Measurements from ENCODE around the gene TCF7L1.

TCF7L1 gene

GRCh38 chr2:85164145-85164569 lies 31.0 kb downstream of the TCF7L1 start:
- DNase-seq (ENCODE audit: low read depth in 2 of 2) = no peak

- DNase-seq (ENCODE audit: low read depth in 2 of 2) = no peak
Measured at GRCh38 chr2:85165088-85165690, 32.0 kb downstream of the TCF7L1 start.

- no peak for DNase-seq (ENCODE audit: low read depth in 2 of 2)
Measured at GRCh38 chr2:85166021-85166420, 32.8 kb downstream of the TCF7L1 start.

GRCh38 chr2:85167479-85167878 lies 34.3 kb downstream of the TCF7L1 start:
- no peak for DNase-seq (ENCODE audit: low read depth in 2 of 2)

GRCh38 chr2:85168942-85169341 lies 35.8 kb downstream of the TCF7L1 start:
- DNase-seq (ENCODE audit: low read depth in 2 of 2) = no peak

GRCh38 chr2:85169581-85169980 lies 36.4 kb downstream of the TCF7L1 start:
- DNase-seq (ENCODE audit: low read depth in 2 of 2) = no peak

GRCh38 chr2:85170938-85171475 lies 37.8 kb downstream of the TCF7L1 start:
- DNase-seq (ENCODE audit: low read depth in 2 of 2) = no peak

GRCh38 chr2:85171916-85172315 lies 38.7 kb downstream of the TCF7L1 start:
- DNase-seq (ENCODE audit: low read depth in 2 of 2) = no peak

- no peak for DNase-seq (ENCODE audit: low read depth in 2 of 2)
Measured at GRCh38 chr2:85173909-85174308, 40.7 kb downstream of the TCF7L1 start.

GRCh38 chr2:85174943-85175342 lies 41.8 kb downstream of the TCF7L1 start:
- no peak for DNase-seq (ENCODE audit: low read depth in 2 of 2)

GRCh38 chr2:85175369-85176299 lies 42.4 kb downstream of the TCF7L1 start:
- DNase-seq (ENCODE audit: low read depth in 2 of 2) = no peak

GRCh38 chr2:85177031-85177824 lies 44.0 kb downstream of the TCF7L1 start:
- no peak for DNase-seq (ENCODE audit: low read depth in 2 of 2)

- no peak for DNase-seq (ENCODE audit: low read depth in 2 of 2)
Measured at GRCh38 chr2:85178154-85178553, 45.0 kb downstream of the TCF7L1 start.

- DNase-seq (ENCODE audit: low read depth in 2 of 2) = no peak
Measured at GRCh38 chr2:85178980-85179411, 45.8 kb downstream of the TCF7L1 start.

GRCh38 chr2:85179541-85179940 lies 46.3 kb downstream of the TCF7L1 start:
- DNase-seq (ENCODE audit: low read depth in 2 of 2) = no peak

GRCh38 chr2:85180322-85181133 lies 47.3 kb downstream of the TCF7L1 start:
- no peak for DNase-seq (ENCODE audit: low read depth in 2 of 2)

- no peak for DNase-seq (ENCODE audit: low read depth in 2 of 2)
Measured at GRCh38 chr2:85181134-85181631, 48.0 kb downstream of the TCF7L1 start.

GRCh38 chr2:85181844-85182456 lies 48.8 kb downstream of the TCF7L1 start:
- DNase-seq (ENCODE audit: low read depth in 2 of 2) = no peak

GRCh38 chr2:85183076-85183475 lies 49.9 kb downstream of the TCF7L1 start:
- no peak for DNase-seq (ENCODE audit: low read depth in 2 of 2)

GRCh38 chr2:85183479-85183878 lies 50.3 kb downstream of the TCF7L1 start:
- DNase-seq (ENCODE audit: low read depth in 2 of 2) = no peak

All from fibroblast of skin of left biceps (primary cell).